GM23248 (cell line): Measurements from ENCODE around the gene ABCA1.

Experiments
- EZH2 ChIP-seq: fragments of 200-600 bp; sonication (generic); IDR thresholded peaks from 2 replicates; pipeline ENCODE4 v1.6.1; 2018; ENCODE audit warnings: antibody characterized with exemption, mild to moderate bottlenecking; ENCODE audit not compliant: insufficient read depth, poor library complexity, severe bottlenecking
- EZH2phosphoT487 ChIP-seq: fragments of 200-600 bp; sonication (generic); IDR thresholded peaks from 2 replicates; pipeline ENCODE4 v1.6.1; 2018; ENCODE audit warnings: antibody characterized with exemption, moderate library complexity, mild to moderate bottlenecking, low read depth; ENCODE audit not compliant: insufficient read depth

DNA sequence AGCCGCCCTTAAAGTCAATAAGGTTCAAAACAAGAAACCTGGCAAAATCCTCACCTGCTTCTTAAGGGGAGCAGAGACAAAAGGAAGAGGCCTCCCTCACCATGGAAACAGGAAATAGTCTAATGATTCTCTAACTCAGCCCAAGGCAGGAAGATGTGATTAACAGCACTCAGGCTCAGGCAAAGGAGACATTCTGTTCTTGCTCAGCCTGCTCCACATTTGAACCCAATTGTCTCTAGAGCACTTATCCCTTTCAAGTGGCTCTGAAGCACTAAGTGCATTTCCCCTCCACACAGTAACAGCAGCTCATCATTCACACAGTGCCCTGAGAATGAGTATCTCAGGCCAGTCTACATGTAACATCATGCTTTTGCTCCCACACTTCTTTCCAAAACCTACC lies 91.7 kb downstream of the ABCA1 start:
- no peak for TF ChIP-seq EZH2
- TF ChIP-seq EZH2phosphoT487: no peak
